ENCODE data around the gene NEAT1. TPM values are rescaled to one million over a fixed set of nuclear protein-coding genes. Genes with fewer than 3 reads are reported as not detected.

Gene NEAT1
- total RNA-seq (ENCODE audit: insufficient read depth, low replicate concordance) = 74.6 TPM

DNA sequence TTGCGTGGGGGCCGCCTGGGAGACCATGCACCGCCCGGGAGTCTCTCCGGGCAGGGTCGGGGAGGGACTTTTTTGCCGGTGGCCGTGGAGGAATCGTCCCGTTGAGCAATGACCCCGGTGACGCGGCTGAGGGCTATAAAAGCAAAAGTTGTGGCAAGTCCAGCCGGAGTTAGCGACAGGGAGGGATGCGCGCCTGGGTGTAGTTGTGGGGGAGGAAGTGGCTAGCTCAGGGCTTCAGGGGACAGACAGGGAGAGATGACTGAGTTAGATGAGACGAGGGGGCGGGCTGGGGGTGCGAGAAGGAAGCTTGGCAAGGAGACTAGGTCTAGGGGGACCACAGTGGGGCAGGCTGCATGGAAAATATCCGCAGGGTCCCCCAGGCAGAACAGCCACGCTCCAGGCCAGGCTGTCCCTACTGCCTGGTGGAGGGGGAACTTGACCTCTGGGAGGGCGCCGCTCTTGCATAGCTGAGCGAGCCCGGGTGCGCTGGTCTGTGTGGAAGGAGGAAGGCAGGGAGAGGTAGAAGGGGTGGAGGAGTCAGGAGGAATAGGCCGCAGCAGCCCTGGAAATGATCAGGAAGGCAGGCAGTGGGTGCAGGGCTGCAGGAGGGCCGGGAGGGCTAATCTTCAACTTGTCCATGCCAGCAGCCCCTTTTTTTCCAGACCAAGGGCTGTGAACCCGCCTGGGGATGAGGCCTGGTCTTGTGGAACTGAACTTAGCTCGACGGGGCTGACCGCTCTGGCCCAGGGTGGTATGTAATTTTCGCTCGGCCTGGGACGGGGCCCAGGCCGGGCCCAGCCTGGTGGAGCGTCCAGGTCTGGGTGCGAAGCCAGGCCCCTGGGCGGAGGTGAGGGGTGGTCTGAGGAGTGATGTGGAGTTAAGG is at the start of gene NEAT1:
Gene NEAT1 (plus strand): TSS at position 166 of the 883 bp plus-strand sequence.
- peak; percentile 91 for DNase-seq (ENCODE audit: low spot score)

GRCh38 chr11:65373839-65374580 is 48.6 kb upstream of the NEAT1 start:
- DNase-seq (ENCODE audit: low spot score) = no peak

DNA sequence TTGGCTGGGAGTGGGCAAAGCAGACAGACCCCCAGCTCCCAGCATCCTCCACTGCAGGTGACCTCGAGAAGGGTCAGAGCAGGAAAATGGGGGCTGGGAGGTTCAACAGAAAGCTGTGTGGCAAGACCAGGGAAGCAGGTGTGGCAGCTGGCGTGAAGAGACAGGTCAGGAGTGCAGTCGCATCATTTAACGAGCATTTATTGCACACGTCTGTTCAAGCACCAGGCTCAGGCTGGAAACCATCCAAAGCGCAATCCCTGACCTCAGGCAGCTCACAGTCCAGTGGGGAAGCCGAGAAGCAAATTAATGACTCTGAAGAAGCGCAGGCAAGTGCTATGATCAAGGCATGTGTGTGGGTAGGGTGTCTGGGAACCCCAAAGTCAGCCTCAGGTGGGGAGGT is 47.6 kb upstream of the NEAT1 start:
- no peak for DNase-seq (ENCODE audit: low spot score)

DNA sequence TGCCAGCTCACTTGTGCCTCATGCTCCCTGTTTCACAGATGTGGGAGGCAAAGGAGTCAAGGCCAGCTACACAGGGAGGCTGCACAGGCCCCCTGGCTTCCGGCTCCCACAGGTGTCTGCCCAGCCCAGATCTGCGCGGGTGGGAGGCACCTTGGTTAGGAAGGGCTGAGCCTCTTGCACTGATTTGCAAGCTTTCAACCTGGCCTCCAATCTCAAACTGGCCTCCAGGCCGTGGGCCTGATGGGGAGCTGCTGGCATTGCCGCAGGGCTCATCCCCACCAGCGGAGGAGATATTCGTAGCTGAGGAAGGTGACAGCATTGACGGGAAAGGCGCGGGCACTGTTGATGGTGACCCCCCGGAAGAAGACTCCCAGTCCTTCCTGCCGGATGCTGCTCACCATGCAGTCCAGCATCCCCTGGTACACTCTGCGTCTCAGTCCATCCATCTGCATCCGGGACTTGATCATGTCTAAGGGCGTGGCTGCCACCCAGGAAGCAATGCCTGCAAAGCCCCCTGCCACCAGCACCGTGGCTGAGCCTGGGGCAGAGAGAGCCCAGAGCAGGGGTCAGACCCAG is 46.4 kb upstream of the NEAT1 start:
- no peak for DNase-seq (ENCODE audit: low spot score)

DNA sequence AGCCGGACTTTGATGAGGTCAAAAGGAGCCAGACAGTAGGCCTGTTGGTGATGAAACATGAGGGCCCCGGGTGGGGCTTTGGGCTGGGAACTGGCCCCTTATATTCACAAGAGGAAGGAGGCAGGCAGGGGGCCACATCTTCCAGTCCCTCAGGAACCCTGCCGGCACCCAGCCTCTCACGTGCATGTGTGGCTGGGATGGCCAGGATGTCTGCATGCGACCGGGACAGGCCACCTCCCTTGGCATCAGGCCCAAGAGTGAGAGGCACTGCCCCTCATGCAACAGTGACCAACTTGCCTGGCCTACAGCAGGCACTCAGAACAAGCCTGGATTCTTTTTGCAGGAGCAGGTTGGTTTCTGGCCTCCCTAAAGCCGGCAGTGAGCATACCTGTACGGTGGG is 45.6 kb upstream of the NEAT1 start:
- no peak for DNase-seq (ENCODE audit: low spot score)

DNA sequence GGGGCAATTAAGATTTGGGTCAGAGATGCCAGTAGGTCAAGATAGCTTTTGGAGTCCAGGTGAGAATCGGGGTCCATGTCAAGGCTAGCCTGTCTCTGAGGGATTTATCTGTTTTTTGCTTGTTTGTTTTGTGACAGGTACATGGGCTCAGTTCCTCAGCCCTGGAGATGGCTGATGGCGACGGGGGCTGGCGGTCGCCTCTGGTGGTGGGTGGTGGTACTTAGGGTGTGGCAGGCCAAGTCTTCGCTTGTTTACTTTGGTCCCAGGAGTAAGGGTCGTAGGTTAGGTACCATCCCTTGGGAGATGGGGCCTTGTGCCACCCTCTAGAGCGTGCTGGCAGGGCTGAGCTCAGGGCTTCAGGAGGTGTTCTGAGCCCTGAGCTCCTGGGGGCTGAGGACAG is 44.8 kb upstream of the NEAT1 start:
- DNase-seq (ENCODE audit: low spot score) = no peak

- no peak for DNase-seq (ENCODE audit: low spot score)
These were observed 44.2 kb upstream of the NEAT1 start for GRCh38 chr11:65378208-65378927.

DNA sequence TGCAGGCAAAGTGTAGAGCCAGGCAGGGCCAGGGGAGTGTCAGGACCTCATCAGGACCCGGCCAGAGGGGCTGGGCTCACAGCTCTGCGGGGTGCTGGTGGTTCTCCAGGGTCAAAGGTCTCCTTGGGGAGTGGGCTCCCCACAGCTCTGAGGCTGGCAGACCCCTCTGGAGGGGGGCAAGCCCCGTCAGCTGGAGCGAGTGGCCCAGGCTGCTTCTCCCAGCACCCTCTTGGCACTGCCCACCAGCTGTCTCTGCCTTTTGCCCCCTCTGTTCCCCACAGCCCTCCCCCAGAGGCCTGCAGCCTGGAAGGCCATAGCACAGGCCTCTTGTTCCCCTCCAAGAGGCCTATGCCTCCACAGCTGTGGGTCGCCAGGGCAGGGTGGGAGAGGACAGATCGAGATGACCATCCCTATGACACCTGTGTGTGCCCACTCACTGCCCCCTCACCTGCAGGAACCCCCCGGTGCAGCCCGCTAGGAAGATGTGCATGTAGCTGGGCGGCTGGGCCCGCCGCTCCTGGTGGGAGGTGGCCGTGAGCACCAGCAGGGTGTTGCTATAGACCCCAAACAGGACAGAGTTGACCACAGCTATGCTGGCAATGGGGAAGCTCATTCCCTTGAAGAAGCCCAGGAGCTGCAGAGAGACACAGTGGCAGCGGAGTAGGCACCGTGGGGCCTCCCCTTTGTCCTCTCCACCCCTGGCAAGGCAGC is 43.5 kb upstream of the NEAT1 start:
- no peak for DNase-seq (ENCODE audit: low spot score)

DNA sequence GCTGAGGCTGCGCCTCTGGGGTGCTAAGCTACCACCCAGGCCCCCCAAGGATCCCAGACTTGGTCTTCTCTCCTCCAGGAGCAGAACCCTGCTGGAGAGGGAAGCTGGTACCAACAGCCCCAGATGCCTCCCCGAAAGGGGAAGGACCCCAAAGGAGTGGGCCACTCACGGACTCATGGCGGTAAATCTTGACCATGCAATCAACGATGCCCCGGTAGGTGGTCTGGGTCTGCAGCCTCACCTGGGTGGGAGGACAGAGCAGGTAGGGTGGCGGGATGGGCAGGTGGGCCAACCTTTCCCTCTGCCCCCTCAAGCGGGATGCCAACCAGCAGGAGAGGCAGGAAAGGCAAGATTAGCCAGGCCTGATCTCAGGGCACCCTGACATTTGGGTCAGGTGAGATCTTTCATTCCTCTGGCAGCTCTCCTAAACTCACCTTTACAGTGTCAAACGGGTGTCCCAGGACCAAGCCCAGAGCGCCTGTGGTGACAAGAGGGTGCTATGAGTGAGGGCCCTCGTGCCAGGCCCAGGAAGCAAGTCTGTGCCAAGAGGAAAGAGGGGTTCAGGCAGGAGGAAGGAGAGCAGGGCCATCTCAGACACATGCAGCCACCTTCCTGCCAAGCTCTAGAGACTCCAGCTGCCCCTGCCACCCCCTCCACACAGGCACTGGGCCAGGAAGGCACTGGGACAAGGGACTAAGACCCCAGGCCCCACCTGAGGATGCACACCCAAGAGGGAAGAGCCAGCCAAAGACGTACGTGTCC is 42.7 kb upstream of the NEAT1 start:
- no peak for DNase-seq (ENCODE audit: low spot score)

DNA sequence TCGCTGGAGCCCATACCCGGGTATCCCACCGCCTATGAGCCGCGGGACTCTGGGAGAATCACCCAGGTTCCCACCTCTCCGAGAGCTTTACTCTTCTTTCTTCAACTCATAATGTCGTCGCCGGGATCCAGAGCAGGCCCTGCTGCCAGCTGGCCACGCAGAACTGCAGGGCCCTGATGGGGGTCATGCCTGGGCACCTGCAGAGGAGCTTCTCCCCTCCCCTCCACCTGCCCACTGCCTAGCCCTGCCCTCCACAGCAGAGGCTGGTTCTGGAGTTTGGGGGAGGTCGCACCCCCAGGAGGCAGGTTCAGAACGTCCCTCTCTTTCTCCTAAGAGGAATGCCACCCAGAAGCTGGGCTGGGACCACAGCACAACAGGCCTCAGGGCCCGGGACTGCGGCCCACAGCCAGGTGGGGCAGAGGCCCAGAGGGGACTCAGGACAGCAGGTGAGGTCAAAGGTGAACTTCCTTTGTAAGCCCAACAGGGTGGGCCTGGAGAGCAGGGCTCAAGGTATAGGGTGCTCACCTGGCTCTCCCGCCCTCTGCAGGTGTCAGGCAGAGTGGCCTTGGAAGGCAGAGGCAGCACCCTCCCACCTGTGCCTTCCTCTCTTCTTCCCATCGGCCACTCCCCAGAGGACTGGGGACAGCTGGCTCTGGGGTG is 42.0 kb upstream of the NEAT1 start:
- no peak for DNase-seq (ENCODE audit: low spot score)

- peak; percentile 80 for DNase-seq (ENCODE audit: low spot score)
These were observed 40.9 kb upstream of the NEAT1 start for GRCh38 chr11:65381716-65382032.

DNA sequence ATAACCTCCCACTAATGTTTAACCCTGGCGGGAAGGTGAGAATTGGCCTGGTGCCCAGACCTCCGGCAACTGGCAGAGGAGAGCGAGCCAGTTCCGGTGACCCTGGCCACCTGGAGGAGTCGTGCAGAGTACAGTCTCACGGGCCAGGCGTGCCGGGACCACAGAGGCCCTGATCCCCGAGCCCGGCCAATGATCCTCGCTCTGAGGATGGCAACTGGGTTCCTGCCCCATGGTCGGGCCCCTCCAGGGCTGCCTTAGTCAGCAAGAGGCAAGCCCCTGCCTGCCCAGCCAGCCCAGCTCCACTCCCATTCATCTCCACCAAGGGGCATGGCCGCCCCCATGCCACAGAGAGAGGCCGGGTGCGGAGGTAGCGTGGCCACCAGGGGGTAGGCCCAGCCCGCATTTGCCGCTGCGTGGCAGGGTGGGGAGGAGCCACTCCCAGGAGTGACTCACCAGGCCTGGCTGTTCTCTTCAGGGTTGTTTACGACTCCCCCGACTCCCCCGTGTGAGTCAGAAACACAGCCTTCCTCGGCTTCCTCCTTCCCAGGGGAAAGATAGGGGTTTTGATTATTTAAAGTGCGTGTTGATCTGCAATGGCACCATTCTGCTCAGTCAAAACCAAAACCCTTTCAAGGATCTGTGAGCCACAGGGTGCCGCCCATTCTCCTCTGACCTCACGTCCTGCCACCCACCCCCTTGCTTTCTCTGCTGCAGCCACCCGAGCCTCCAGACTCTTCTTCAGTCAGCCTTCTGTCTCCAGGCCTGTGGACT is 40.4 kb upstream of the NEAT1 start, which contains the start of gene SLC25A45:
Gene SLC25A45 (minus strand): TSS at position 614 of the 771 bp plus-strand sequence. CDS start 695 bp downstream, outside the sequence.
- peak; percentile 98 for DNase-seq (ENCODE audit: low spot score)

DNA sequence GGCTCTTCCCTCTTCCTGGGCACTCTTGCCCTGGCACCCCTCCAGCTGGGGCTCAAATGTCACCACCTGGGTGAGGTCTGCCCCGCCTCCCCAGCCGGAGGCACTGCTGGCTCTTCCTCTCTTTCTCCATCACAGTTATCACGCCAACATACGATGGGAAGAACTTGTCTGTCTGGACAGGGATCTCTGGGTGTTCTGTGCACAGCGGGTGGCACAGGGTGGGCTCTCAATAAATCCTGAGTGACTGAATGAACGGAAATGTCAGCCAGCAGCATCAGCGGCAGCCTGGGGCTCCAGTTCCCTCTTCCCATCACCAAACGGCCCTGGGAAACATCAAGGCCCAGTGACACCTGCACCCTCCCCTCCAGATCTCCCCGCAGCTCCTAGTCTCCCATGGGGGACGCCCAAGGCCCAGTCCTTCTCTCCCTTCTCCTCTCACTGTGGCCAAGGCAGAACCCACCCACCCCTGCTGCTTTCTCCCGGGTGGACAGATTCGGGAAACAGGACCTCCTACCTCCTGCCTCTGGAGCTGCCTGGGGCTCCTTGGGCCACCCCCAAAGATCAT is 39.7 kb upstream of the NEAT1 start:
- DNase-seq (ENCODE audit: low spot score) = no peak

DNA sequence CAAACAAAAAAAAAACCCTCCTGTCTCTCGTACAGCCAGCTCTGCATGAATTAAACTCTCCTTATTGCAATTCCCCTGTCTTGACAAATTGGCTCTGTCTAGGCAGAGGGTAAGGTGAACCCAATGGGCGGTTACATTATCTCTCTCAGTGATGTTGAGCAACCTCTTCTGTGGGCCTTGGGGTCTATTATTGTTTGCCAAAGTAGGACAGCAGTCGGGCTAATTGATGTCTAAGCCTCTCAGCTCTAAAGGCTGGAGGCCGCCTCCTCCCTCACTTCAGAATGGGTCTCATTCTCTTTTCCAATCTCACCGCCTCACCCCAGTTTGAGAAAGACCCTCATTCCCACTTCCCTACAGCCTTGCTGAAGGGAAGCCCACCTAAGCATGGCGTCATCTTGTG is 38.8 kb upstream of the NEAT1 start:
- DNase-seq (ENCODE audit: low spot score) = no peak

DNA sequence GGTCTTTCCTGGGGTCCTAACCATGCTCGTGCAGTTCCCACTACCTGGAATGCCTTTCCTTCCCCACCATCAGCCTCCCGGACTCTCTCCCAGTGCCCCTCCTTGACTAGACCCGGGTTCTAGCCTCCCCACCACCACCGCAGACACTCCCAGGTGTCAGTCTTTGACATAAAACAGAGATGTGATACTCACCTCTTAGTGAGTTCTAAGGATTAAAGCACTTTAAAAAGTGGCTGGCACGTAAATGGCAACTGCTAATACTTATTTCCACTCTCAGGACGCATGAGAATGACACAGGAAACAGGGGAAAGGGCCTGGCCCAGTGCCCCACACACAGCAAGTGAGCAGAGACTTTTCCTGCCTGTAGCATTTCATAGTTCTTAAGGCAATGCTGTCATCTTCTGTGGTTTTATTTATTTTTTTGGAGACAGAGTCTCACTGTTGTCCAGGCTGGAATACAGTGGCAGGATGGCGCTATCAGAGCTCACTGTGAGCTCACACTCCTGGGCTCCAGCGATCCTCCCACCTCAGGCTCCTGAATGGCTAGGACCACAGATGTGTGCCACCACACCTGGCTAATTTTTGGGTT is 38.2 kb upstream of the NEAT1 start:
- peak; percentile 34 for DNase-seq (ENCODE audit: low spot score)

GRCh38 chr11:65386307-65387140 is 36.1 kb upstream of the NEAT1 start, which contains the start of gene FRMD8:
Gene FRMD8 (plus strand): TSS chr11:65386637. CDS start chr11:65387037, 400 bp downstream.
- peak; percentile 89 for DNase-seq (ENCODE audit: low spot score)

- DNase-seq (ENCODE audit: low spot score) = no peak
These were observed 33.9 kb upstream of the NEAT1 start for GRCh38 chr11:65388731-65389130.

Data from umbilical cord (tissue), 2 donors.